ENCODE data around the gene KCNK1. TPM values are rescaled to one million over a fixed set of nuclear protein-coding genes. Genes with fewer than 3 reads are reported as not detected.

Gene KCNK1
- total RNA-seq, 4 donors from 2014 or later: 13.1 to 19.7 (median 17.2) TPM

GRCh38 chr1:233640179-233640578 is 26.3 kb downstream of the KCNK1 start:
- no peak for DNase-seq (ENCODE audit: low spot score in 2 of 2)
- intact Hi-C loops (cut with DNase I; ENCODE audit: low total_unique reads): no loop called here
- 93 to 94% methylated on average over 3 of the region's 3 CpGs for WGBS, 2 donors
- no peak for TF ChIP-seq CTCF (IDR thresholded peaks at IDR 0.05)
- no peak for TF ChIP-seq POLR2A (IDR thresholded peaks at IDR 0.05)
- H3K4me3 ChIP-seq (ENCODE audit: low read depth, poor library complexity, severe bottlenecking): no peak overlapping the region

GRCh38 chr1:233641029-233641428 is 27.1 kb downstream of the KCNK1 start:
- no peak overlapping the region for H3K4me3 ChIP-seq (ENCODE audit: low read depth, poor library complexity, severe bottlenecking)
- DNase-seq (ENCODE audit: low spot score in 2 of 2): no peak
- WGBS, 2 donors: 93 to 95% methylated on average over 6 of the region's 6 CpGs
- TF ChIP-seq CTCF (IDR thresholded peaks at IDR 0.05) (no peak), POLR2A (IDR thresholded peaks at IDR 0.05) (no peak)
- intact Hi-C loops (cut with DNase I; ENCODE audit: low total_unique reads): no loop called here

- DNase-seq (ENCODE audit: low spot score in 2 of 2): no peak
- intact Hi-C loops (cut with DNase I; ENCODE audit: low total_unique reads): no loop called here
- WGBS, 2 donors: 35% methylated on average over 4 of the region's 4 CpGs
- no peak for TF ChIP-seq POLR2A (IDR thresholded peaks at IDR 0.05)
- no peak for TF ChIP-seq CTCF (IDR thresholded peaks at IDR 0.05)
- H3K4me3 ChIP-seq (ENCODE audit: low read depth, poor library complexity, severe bottlenecking): no peak overlapping the region
Measured at GRCh38 chr1:233647073-233647472, 33.2 kb downstream of the KCNK1 start.

- intact Hi-C loops (cut with DNase I; ENCODE audit: low total_unique reads): no loop called here
- H3K4me3 ChIP-seq (ENCODE audit: low read depth, poor library complexity, severe bottlenecking): no peak overlapping the region
- 69 to 78% methylated on average over 2 of the region's 2 CpGs for WGBS, 2 donors
- no peak for TF ChIP-seq CTCF (IDR thresholded peaks at IDR 0.05)
- TF ChIP-seq POLR2A (IDR thresholded peaks at IDR 0.05): no peak
- DNase-seq (ENCODE audit: low spot score in 2 of 2): no peak
Measured at GRCh38 chr1:233647636-233648035, 33.7 kb downstream of the KCNK1 start.

- 86 to 89% methylated on average over 5 of the region's 5 CpGs for WGBS, 2 donors
- TF ChIP-seq POLR2A (IDR thresholded peaks at IDR 0.05): no peak
- TF ChIP-seq CTCF (IDR thresholded peaks at IDR 0.05): no peak
- no peak for DNase-seq (ENCODE audit: low spot score in 2 of 2)
- no peak overlapping the region for H3K4me3 ChIP-seq (ENCODE audit: low read depth, poor library complexity, severe bottlenecking)
- intact Hi-C loops (cut with DNase I; ENCODE audit: low total_unique reads): no loop called here
Measured at GRCh38 chr1:233651061-233651460, 37.2 kb downstream of the KCNK1 start.

GRCh38 chr1:233651563-233652233 is 37.8 kb downstream of the KCNK1 start:
- intact Hi-C loops (cut with DNase I; ENCODE audit: low total_unique reads): no loop called here
- DNase-seq (ENCODE audit: low spot score in 2 of 2): no peak
- TF ChIP-seq CTCF (IDR thresholded peaks at IDR 0.05) (no peak), POLR2A (IDR thresholded peaks at IDR 0.05) (no peak)
- no peak overlapping the region for H3K4me3 ChIP-seq (ENCODE audit: low read depth, poor library complexity, severe bottlenecking)
- WGBS, 2 donors: 57 to 65% methylated on average over 5 of the region's 5 CpGs

Data from lower leg skin (tissue), 4 donors.